GM18868 (cell line): Measurements from ENCODE around the gene FSTL3.
"Not testable (repeated sequence)": the region's sequence is repeated elsewhere in the genome, so short reads cannot be mapped to it uniquely, and the experiment has no call there.

Experiments
- ATAC-seq: cut with Tn5 transposase; IDR thresholded peaks from one replicate; pipeline ENCODE4 v1.9.1; 2021; ENCODE audit warnings: mild to moderate bottlenecking, moderate library complexity; ENCODE audit not compliant: unreplicated experiment

The FSTL3 gene

DNA sequence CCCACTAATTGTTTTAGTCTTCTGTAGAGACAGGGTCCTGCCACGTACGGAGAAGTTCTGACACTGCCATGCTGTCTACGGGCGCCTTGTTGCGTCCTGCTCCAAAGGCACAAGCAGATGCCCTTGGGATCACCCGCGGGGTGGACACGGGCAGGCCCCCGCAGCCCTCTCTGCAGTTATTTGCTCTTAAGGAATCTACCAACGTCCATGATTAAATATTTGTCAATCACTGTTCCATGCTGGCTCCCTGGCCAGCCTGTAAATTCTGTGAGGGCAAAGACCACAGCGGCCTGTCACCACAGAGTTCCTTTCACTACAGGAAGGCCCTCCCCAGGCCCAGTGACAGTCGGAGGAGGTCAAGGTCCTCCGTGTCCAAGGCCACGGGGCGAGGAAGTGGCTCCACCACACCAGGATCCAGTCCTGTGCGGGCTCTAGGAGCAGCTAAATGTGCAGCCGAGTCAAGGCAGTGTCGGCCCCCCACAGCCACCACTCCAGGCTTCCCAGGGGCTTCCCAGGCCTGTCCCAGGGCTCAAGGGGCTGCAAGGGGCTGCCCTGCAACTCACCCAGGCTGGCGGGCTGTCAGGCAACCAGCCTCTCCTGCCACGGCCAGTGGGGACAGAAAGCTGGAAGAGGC, 15.3 kb upstream of the FSTL3 start:
- no peak for ATAC-seq

DNA sequence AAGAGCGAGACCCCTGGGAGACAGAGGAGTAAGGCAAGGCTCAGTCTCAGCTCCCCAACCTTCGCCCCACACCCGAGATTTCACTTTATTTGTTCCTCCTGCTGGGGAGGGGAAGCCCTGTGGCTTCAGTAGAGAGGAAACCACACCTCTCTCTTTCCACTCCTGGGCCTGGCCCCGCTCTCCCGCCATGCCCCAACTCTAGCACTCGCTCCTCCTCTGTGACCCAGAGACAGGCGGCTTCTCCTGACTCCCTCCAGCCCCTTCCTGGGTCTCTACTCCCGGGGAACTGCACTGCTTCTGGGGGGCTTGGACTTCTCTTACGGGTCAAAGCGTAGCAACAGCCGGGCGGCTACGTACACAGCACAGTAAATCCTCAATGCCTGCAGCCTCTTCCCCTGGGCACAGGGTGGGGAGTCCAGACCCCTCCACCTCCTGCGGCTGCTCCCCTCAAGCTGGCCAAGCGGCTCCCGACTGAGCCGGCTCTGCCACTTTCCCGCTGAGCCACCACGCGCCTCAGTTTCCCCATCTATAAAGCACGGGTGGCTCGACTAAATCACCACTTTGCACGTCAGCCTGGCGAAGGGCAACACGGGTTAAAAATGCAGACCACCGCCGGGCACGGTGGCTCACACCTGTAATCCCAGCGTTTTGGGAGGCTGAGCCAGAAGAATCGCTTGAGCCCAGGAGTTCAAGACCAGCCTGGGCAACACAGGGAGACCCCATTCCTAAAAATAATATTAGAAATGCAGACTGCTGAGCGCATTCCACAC, 14.6 kb upstream of the FSTL3 start:
- ATAC-seq, result no peak

DNA sequence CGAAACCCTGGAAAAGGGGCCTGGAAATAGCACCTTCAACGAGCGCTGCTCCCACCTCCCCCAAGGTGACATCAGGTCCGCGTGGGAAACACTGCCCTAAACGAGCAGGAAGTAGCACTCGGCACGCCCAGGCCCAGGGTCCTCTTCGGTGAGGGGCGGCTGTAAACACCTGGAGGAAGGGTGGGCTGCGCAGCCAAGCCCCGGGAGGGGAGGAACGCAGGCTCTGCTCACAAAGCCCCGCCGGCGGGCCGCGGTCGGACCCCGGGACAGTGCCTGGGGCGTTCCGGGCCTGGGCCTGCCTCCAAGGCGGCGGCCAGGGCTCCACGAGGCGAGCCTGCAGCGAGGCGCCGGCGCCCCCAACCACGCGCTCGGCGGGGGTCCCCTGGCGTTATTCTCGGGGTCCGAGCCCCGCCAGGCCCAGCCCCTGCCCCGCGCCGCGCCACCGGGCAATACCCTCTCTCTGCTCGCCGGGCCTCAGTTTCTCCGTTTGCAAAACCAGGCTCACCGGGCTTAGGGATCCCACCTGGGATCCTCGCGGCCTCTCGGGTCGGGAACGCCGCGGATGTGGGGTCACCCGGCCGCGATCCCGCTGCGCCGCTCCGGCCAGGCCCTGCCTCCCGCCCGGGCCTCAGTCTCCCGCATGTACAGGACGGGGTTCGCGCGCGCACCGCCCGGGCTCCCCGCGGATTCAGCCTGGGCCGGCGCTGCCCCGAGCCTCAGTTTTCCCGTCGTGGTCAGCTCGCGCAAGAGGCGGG, 13.8 kb upstream of the FSTL3 start:
- ATAC-seq, result no peak

DNA sequence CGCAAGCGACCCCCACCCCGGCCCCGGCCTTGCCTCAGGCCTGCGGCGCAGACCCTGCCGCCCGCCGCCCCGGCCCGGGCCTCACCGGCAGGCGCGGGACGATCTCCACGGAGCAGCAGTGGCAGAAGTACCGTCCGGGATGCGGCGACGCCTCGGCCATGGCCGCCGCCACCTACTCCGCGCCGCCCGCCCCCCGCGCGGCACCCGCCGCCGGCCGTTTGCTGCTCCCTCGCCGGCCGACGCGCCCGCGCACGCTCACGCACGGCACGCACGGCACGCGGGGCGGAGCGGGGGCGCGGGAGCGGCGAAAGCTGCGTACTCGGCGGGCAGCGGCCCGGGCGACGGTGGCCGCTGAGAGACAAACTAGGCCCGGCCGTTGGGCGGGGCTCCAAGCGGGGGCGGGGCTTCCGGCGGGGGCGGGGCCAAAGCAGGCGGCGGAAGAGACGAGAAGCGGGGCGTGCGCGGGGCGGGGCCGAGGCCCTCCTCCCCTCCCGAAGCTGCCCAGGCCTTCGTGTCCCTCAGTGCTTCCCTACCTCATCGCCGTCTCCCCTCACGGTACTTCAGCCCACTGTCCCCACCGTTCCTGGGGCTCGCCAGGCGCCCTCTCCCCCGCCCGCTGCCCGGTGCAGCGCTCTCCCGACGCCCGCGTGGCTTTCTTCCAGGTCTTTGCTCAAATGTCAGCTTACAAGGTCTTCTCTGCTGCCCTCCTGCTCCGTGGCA, 13.1 kb upstream of the FSTL3 start, which contains the start of gene RNF126:
TSS of gene RNF126 (minus strand) at position 253 of the 720 bp plus-strand sequence. CDS start at position 160, 93 bp downstream.
- peak; percentile 51 for ATAC-seq

DNA sequence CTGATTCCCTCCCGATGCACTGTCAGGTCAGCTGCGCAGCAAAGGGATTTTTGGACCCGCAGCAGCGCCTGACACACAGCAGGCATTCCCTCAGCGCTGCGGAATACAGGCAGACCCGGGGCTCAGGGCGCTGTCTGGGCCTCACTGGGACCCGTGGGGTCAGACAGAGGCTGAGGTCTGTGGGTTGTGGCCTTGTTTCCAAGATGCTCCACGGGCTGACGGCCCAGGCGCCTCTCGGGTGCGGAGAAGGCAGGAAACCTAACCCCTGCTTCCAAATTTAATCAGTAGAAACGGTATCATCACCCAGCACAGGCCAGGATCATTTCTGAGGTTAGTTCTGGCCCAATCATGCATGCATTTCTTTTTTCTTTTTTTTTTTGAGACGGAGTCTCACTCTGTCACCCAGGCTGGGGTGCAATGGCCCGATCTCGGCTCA, 12.5 kb upstream of the FSTL3 start:
- no peak for ATAC-seq

DNA sequence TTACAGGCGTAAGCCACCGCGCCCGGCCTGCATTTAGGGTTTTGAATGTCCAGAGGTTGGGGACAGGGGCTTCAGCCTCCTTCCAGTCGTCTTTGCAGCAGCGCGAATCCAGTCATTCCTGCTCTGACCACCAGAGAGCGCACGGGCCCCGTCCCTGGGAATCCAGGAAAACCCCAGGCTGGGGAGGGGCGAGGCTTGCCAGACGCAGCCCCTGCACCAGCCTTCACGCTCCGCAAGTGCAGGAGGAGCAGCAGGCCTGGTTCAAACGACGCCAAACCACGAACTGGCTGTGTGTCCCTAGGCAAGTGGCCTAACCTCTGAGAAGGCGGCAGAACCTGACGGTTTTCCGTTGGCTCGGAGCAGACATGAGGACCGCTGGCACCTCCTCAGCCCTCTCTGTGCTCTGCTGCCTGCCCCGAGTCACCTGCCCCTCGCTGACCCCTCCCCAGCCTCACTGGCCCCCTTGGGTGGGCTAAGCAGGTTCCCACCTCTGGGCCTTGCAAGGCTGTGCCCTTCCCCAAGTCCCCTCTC, 11.2 kb upstream of the FSTL3 start:
- no peak for ATAC-seq

DNA sequence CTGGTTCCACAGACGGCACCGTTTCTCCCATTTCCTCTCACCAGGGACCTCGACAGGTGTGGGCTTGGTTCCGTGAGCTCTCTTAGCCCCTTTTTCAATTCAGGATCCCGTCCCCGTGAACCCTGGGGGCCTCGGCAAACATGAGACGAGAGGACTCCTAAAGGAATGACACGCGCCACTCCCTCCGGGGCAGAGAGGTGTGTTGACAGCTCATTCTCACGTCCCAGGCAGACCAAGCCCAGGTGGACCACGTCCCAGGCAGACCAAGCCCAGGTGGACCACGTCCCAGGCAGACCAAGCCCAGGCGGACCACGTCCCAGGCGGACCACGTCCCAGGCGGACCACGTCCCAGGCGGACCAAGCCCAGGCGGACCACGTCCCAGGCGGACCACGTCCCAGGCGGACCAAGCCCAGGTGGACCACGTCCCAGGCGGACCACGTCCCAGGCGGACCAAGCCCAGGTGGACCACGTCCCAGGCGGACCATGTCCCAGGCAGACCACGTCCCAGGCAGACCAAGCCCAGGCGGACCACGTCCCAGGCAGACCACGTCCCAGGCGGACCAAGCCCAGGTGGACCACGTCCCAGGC, 9.1 kb upstream of the FSTL3 start:
- ATAC-seq, result not testable (repeated sequence)

DNA sequence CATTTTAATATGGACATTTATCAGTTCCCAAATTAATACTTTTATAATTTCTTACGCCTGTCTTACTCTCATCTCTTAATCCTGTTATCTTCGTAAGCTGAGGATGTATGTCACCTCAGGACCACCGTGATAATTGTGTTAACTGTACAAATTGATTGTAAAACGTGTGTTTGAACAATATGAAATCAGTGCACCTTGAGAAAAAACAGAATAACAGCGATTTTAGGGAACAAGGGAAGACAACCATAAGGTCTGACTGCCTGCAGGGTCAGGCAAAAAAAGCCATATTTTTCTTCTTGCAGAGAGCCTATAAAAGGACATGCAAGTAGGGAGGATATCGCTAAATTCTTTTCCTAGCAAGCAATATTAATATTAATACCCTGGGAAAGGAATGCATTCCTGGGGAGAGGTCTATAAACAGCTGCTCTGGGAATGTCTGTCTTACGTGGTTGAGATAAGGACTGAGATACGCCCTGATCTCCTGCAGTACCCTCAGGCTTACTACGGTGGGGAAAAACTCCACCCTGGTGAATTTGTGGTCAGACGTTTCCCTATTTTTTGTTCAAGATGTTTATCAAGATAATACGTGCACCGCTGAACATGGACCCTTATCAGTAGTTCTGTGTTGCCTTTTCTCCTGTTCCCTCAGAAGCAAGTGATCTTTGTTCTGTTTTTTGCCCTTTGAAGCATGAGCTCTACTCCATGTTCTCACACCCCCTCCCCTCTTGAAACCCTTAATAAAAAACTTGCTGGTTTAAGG, 7.3 kb upstream of the FSTL3 start:
- not testable (repeated sequence) for ATAC-seq

DNA sequence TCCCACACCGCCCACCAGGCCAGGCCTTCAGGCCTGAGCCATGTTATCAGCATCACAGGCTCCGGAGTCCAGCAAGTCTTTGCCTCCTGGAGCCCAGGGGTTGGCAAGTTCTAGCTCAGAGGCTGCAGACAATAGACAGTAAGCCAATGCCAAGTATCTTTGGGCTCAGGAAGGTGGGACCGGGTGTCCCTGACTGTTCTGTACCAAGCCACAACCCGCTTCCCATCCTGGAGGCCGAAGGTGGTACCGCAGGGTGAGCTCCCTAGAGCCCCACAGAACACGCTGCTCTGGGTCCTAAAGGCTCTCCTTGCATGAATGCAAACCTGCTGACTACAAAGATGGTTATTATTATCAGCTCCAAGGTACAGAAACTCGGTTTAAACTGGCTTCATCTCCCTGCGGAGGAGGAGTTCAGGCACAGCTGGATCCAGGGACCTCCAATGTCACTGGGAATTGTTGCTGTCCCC, 5.5 kb upstream of the FSTL3 start:
- ATAC-seq, result no peak

DNA sequence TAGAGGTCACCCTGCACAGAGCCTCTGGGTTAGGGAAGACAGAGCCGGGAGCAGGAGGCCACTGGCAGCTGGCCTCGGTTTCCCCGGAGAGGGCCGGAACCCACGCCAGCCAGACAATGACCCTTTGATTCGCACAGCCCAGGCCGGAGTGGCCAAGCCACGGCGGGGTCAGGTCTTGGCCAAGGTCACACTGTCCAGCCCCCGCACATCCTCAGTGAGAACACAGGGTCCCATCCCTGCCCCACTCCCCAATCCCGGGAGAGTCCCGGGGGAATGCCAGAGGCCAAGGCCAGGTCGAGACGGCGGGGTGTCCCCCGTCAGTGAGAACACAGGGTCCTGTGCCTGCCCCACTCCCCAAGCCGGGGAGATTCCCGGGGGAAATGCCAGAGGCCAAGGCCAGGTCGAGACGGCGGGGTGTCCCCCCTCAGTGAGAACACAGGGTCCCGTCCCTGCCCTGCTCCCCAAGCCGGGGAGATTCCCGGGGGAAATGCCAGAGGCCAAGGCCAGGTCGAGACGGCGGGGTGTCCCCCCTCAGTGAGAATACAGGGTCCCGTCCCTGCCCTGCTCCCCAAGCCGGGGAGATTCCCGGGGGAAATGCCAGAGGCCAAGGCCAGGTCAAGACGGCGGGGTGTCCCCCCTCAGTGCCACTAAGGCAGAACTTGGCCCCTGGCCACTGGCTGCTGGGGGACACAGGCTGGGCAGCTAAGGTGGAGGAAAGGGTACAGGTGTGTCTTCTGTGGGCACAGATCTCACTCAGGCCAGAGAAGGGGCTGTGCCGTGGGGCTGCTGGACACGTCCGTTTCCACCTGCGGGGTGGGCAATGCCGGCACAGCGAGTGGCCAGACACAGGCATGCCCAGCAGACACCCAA, 1.7 kb upstream of the FSTL3 start:
- ATAC-seq, result no peak

DNA sequence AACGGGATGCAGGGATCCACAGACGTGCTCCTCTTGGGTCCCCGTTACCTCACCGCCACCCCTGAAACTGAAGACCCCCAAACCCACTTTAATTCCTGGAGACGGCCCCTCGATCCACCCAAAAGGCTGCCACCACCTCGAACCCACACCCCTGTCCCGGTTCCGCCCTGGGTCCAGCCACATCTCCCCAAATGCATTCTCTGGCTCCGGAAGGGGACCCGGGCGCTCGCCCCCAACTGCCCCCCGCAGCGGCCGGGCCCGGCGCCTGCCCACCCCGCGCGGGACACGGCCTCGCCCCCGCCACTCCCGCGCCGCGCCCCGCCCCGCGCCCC, 219 bp upstream of the FSTL3 start:
- no peak for ATAC-seq

DNA sequence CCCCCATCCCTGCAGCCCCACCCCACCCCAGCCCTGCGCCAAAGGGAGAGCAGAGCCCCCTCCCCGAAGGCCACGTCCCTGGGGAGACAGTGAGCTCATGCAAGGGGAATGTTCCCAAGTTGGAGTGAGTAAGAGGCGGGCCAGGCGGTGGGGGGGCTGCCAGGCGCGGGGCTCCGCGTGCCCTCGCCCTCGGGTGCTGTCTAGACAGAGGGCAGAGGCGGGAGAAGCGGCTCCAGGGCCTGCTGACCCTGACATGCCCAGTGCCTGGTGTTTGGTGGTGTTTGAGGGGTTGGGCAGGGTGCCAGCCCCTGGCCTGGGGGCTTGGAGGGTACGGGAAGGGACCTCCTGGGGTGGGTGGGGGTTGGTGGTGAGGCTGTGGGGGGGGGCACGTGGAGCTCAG, 1.0 kb downstream of the FSTL3 start:
- no peak for ATAC-seq

DNA sequence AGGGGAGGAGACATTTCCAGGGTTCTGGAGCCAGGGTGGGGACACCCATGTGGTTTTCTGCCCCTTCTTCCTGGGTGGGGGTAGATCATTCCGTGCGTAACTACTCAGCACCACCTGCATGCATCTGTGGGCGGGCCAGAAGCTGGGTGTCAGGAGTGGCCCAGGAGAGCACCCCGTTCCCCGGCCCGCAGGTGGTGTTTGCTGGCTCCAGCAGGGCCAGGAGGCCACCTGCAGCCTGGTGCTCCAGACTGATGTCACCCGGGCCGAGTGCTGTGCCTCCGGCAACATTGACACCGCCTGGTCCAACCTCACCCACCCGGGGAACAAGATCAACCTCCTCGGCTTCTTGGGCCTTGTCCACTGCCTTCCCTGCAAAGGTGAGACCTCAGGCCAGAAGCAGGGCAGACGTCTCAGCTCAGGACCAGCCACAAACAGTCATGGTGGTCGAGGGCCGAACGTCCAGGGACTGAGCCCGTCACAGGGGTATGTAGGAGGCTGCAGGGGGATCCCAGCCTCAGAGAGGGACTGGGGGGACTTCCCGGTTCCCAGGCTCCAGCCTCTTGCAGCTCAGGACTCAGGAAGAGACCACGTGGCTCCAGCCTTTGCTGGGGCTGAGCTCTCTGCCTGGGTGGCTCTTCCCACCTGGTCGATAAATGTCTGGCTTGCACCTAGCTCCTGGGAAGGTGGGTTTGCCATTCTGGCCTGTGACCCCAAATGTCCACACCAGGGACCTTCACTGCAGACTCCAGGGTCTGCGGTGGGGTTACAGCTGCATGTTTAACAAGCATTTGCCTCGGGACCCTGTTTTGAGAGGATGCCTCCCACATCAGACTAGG, 1.6 kb downstream of the FSTL3 start:
- ATAC-seq, result no peak

DNA sequence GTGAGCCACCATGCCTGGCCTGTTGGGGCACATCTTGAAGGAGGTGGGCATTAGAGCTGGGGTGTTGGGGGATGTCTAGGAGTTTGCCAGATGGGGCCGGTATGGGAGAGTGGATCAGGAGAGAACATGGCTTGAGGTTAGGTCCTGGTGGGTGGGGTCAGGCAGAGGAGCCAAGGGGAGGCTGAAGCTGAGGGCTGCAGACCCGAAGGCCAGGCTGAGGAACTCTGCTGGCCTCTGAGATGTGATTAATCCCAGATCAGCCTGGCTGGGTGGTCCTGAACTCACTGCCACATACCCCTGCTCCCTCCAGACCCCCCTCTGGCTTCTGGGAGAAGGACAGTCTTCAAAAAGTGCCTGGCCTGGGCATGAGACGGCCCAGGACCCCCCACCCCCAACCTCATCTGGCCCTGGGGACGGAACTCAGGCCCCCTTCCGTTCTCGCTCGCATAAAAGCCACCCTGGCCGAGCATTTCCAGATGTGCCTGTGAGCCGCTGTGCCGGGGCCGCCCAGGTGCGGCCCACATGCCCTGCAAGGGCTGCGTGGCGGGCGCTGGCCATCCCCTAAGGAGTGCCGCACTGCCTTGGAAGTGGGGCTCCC, 2.7 kb downstream of the FSTL3 start:
- no peak for ATAC-seq

DNA sequence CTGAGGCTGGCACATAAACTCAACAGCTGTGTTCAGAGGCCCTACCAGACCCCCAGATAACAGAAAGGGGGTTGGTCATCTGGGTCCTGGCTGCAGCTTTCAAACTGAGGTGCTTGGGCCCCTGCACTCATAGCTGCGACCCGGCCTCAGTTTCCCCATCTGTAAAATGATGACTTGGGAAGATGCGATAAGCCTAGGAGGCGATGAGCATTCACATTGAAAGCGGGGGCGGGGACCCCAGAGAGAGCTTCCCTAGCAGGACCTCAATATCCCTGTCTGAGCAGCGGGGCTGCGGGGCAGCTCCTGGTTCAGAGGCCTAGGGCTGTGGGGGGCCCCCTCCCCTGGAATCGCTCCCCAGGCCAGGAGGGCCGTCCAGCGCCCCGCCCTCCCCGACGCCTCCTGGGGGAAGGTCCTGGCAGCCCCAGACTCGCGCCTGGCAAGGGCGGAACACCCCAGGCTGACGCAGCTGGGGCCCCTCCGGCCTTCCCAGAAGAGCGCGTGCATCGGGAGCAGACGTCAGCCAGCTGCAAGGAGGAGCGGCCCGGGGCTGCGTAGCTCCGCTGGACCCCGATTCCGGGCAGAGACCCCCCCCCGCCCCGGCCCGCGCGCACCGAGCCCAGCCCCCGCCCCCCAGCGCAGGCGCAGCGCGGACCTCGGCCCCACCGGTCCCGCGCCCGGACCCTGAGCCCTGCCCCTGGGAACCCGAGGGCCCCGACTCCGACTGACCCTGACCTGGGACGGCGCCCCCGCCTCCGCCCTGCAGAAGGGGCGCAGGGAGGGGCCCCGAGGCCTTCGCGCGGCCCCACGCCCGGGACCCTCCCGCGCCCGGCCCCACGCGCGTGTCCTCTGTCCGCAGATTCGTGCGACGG, 3.5 kb downstream of the FSTL3 start:
- peak; percentile 2 for ATAC-seq

DNA sequence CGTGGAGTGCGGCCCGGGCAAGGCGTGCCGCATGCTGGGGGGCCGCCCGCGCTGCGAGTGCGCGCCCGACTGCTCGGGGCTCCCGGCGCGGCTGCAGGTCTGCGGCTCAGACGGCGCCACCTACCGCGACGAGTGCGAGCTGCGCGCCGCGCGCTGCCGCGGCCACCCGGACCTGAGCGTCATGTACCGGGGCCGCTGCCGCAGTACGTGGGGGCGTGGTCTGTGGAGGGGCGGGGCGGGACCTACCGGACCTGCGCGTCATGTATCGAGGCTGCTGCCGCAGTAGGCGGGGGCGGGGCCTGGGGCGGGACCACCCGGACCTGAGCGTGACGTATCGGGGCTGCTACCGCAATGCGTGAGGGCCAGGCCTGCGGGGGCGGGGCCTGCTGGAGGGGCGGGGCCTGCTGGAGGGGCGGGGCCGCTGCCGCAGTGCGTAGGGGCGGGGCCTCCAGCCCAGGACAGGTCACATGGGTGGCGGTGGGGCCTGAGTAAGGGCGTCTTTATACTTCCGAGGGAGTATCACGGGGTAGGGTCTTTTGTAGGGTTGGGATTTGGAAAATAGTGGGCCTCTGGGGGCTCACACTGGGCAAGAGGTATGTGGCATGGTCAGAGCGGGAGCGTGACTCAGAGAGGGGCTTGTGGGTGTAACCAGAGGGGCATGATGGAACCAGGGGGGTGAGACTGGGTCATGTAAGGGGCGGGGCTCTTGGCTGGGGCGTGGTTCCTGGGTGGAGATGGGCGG, 4.3 kb downstream of the FSTL3 start:
- peak; percentile 70 for ATAC-seq
